HepG2 (cell line): ENCODE data around the gene IGHMBP2. TPM values are rescaled to one million over a fixed set of nuclear protein-coding genes. Genes with fewer than 3 reads are reported as not detected.

Source experiments
- ATAC-seq: fragments of 200-7000 bp; cut with Tn5 transposase; 3 replicates; pipeline ENCODE4 v1.9.1; 2020; ENCODE audit warnings: mild to moderate bottlenecking, moderate library complexity
- BruUV-seq: library from RNA; stranded (reverse); fragments of 400-500 nt; replicated peaks from 2 replicates; lab custom pipeline; 2021; lab: Mats Ljungman, UMichigan
- CTCF ChIA-PET: fragments of 300-600 bp; formaldehyde crosslinking; extraction: SDS; loops from one replicate; lab custom pipeline; 2021; ENCODE audit warnings: low total read pairs, inconsistent platforms, low intra/inter-chr PET ratio; lab: Yijun Ruan, JAX
- POLR2A ChIA-PET: fragments of 350-600 bp; sonication (Branson Sonifier 250); formaldehyde crosslinking; loops from one replicate; lab custom pipeline; 2020; ENCODE audit warnings: antibody characterized with exemption, inconsistent platforms; lab: Yijun Ruan, JAX
- DNase-seq: peaks from one replicate; pipeline ENCODE4 v3.0.0-alpha.2; 2015; ENCODE audit warnings: low spot score
- FAIRE-seq: peaks from 3 replicates; lab custom pipeline; 2011; peaks lifted over from hg19 to GRCh38; lab: Jason Lieb, UNC
- H2AFZ ChIP-seq: one replicate; pipeline ENCODE4 v1.6.1; 2011; ENCODE audit warnings: low read length, inconsistent platforms
- H3K27ac ChIP-seq: fragments of 300-600 bp; 3 replicates; pipeline ENCODE4 v1.8.0; 2011; ENCODE audit warnings: mixed run types, mild to moderate bottlenecking, mixed read lengths, low read length, inconsistent platforms; ENCODE audit not compliant: insufficient read depth; ENCODE audit errors: extremely low read length
- H3K27me3 ChIP-seq, 2 experiments: fragments of 200-600 bp in 1 of 2; 2 replicates in 1 of 2; 3 replicates in 1 of 2; pipeline versions ENCODE4 v1.6.0 to v1.8.0; 2011; ENCODE audit warnings: low read length in 2 of 2, mild to moderate bottlenecking in 2 of 2, moderate library complexity in 2 of 2, inconsistent platforms in 1 of 2; ENCODE audit not compliant: insufficient read depth in 2 of 2, control insufficient read depth in 1 of 2
- H3K36me3 ChIP-seq, 2 experiments: fragments of 200-600 bp in 1 of 2; replicated peaks in 1 of 2; 2 replicates in 1 of 2; 3 replicates in 1 of 2; pipeline versions ENCODE4 v1.5.1 to v1.8.0; 2011; ENCODE audit warnings: low read length in 2 of 2, inconsistent platforms in 1 of 2; ENCODE audit not compliant: insufficient read depth in 2 of 2, control insufficient read depth in 1 of 2
- H3K4me1 ChIP-seq: 2 replicates; pipeline ENCODE4 v1.5.1; 2012; ENCODE audit warnings: low read length, inconsistent platforms; ENCODE audit not compliant: insufficient read depth
- H3K4me2 ChIP-seq: 2 replicates; pipeline ENCODE4 v1.6.0; 2011; ENCODE audit warnings: low read depth, low read length, inconsistent platforms
- H3K4me3 ChIP-seq, 3 experiments: fragments of 200-600 bp in 1 of 3; sonication (generic), shearing (Covaris generic) in 1 of 3; replicated peaks in 1 of 3; 2 replicates each; pipeline ENCODE4 v1.5.1; 2011 to 2016; ENCODE audit warnings: low read length in 3 of 3, inconsistent platforms in 2 of 3, low read depth in 2 of 3, mild to moderate bottlenecking in 2 of 3, control low read depth in 1 of 3, mixed read lengths in 1 of 3; ENCODE audit not compliant: insufficient read depth in 1 of 3
- H3K79me2 ChIP-seq: one replicate; pipeline ENCODE4 v1.6.1; 2011; ENCODE audit warnings: low read length, inconsistent platforms; ENCODE audit not compliant: insufficient read depth
- H3K9ac ChIP-seq: 2 replicates; pipeline ENCODE4 v1.6.0; 2011; ENCODE audit warnings: mild to moderate bottlenecking, low read depth, low read length, inconsistent platforms; ENCODE audit not compliant: insufficient read depth
- H3K9me3 ChIP-seq: 2 replicates; pipeline ENCODE4 v1.5.1; 2012; ENCODE audit warnings: mild to moderate bottlenecking, low read length
- H4K20me1 ChIP-seq: 2 replicates; pipeline ENCODE4 v1.6.0; 2011; ENCODE audit warnings: inconsistent platforms, mild to moderate bottlenecking, low read length, moderate library complexity; ENCODE audit not compliant: insufficient read depth
- CAMTA2 ChIP-seq: sonication (generic); formaldehyde crosslinking; IDR thresholded peaks from 2 replicates; pipeline ENCODE4 v1.4.0; 2020; ENCODE audit warnings: mild to moderate bottlenecking, missing genetic modification reagents, borderline replicate concordance
- DBP ChIP-seq: sonication (generic); formaldehyde crosslinking; IDR thresholded peaks from 2 replicates; pipeline ENCODE4 v1.4.0; 2020; ENCODE audit warnings: missing genetic modification reagents; ENCODE audit errors: not compliant biosample characterization
- HOMEZ ChIP-seq: IDR thresholded peaks from 2 replicates; pipeline ENCODE4 v1.6.1; 2016; ENCODE audit warnings: low read depth
- NPAS2 ChIP-seq: sonication (generic); formaldehyde crosslinking; IDR thresholded peaks from 2 replicates; pipeline ENCODE4 v1.8.0; 2022; ENCODE audit warnings: mild to moderate bottlenecking, missing genetic modification reagents, borderline replicate concordance
- PRMT3 ChIP-seq: sonication (generic); formaldehyde crosslinking; IDR thresholded peaks from 2 replicates; pipeline ENCODE4 v1.8.1; 2022; ENCODE audit warnings: low read depth, mild to moderate bottlenecking, moderate library complexity, missing genetic modification reagents, borderline replicate concordance
- RARA ChIP-seq: IDR thresholded peaks from 2 replicates; pipeline ENCODE4 v1.6.1; 2016; ENCODE audit warnings: missing genetic modification reagents, missing compliant biosample characterization
- REST ChIP-seq, 2 experiments: IDR thresholded peaks; 2 replicates each; pipeline ENCODE4 v1.6.1; 2011 to 2012; ENCODE audit warnings: low read length in 2 of 2, borderline replicate concordance in 1 of 2, low read depth in 1 of 2, mild to moderate bottlenecking in 1 of 2, moderate library complexity in 1 of 2
- SOX6 ChIP-seq, 2 experiments: fragments of 450-650 bp in 1 of 2; sonication (generic) in 1 of 2; formaldehyde crosslinking in 1 of 2; IDR thresholded peaks; 2 replicates each; pipeline versions ENCODE4 v1.4.0 to v1.6.1; 2017 to 2020; ENCODE audit warnings: antibody characterized with exemption in 1 of 2, mild to moderate bottlenecking in 1 of 2, missing genetic modification reagents in 1 of 2
- SRSF4 ChIP-seq: fragments of 200-400 bp; formaldehyde crosslinking; IDR thresholded peaks from one replicate; pipeline ENCODE4 v1.6.1; 2018; ENCODE audit warnings: mild to moderate bottlenecking, low read depth, low read length, moderate library complexity; ENCODE audit not compliant: poor library complexity, severe bottlenecking
- ZBTB25 ChIP-seq: IDR thresholded peaks from 2 replicates; pipeline ENCODE4 v1.6.1; 2018; ENCODE audit warnings: missing genetic modification reagents
- ZFP36 ChIP-seq: fragments of 150-350 bp; IDR thresholded peaks from 2 replicates; pipeline ENCODE4 v1.6.1; 2018; ENCODE audit warnings: borderline replicate concordance, low read length, low read depth; ENCODE audit not compliant: partially characterized antibody
- ZFY ChIP-seq: sonication (generic); formaldehyde crosslinking; IDR thresholded peaks from 2 replicates; pipeline ENCODE4 v1.4.0; 2020; ENCODE audit warnings: missing genetic modification reagents
- ZNF660 ChIP-seq: sonication (generic); formaldehyde crosslinking; IDR thresholded peaks from 2 replicates; pipeline ENCODE4 v1.5.1; 2020; ENCODE audit warnings: mild to moderate bottlenecking, low read depth, missing genetic modification reagents, borderline replicate concordance
- ZNF780A ChIP-seq: sonication (generic); formaldehyde crosslinking; IDR thresholded peaks from 2 replicates; pipeline ENCODE4 v1.8.0; 2022; ENCODE audit warnings: mild to moderate bottlenecking, missing genetic modification reagents, moderate library complexity
- WGBS: methylation state at CpG from one replicate; pipeline ENCODE4 v1.1.6; 2017; ENCODE audit warnings: low lambda C conversion rate; 5-methylcytosine and 5-hydroxymethylcytosine counted together
- in situ Hi-C: cut with HindIII; loops from 2 replicates; pipeline ENCODE4 v1.10.0; 2017; ENCODE audit warnings: low pct_unique_long_range_greater_than_20kb; ENCODE audit not compliant: extremely low pct_ligation_motif_present
- intact Hi-C: fragments of 100-400 bp; cut with micrococcal nuclease; formaldehyde crosslinking; loops from one replicate; pipeline ENCODE4 v1.10.0; 2022; ENCODE audit not compliant: unreplicated experiment
- polyA plus RNA-seq, 8 experiments: library from polyadenylated mRNA; depleted of rRNA in 3 of 8; stranded (reverse) in 7 of 8; unstranded in 1 of 8; fragments of >200 nt; fragmentation: Illumina TruSeq in 4 of 8; extraction: Trizol in 4 of 8; gene quantifications; 2 replicates each; pipeline versions ENCODE4 v1.2.1 to v1.2.3, GENCODE V29; 2011 to 2016; ENCODE audit warnings: low read depth in 4 of 8, missing spikeins in 1 of 8, mixed read lengths in 1 of 8; ENCODE audit not compliant: insufficient read depth in 1 of 8
- total RNA-seq, 5 experiments: library from RNA; depleted of rRNA; stranded (reverse); fragments of >200 nt; fragmentation: Illumina TruSeq; extraction: Trizol; gene quantifications; 2 replicates each; pipeline ENCODE4 v1.2.3, GENCODE V29; 2016; ENCODE audit warnings: low read depth in 1 of 5

IGHMBP2 gene
- total and polyA plus RNA-seq, 2 of the 13 experiments (the other 11 are each of a cell fraction or from before 2014, with no cell fraction given): 8.9 to 9.9 TPM

- Histone ChIP-seq H3K9me3 (no peaks in the 10 kb centered on the region), H3K36me3 (peaks cover 19 to 65% of the 10 kb centered on the region in 2 experiments; a peak in 4 of 5 replicates), H3K79me2 (no peaks in the 10 kb centered on the region), H3K4me1 (no peaks in the 10 kb centered on the region), H3K4me2 (no peak overlapping the region), H3K27ac (no peak overlapping the region), H3K9ac (no peak overlapping the region), H3K27me3 (no peaks in the 10 kb centered on the region; a peak in 1 of 5 replicates), H2AFZ (no peak overlapping the region), H3K4me3 (no peak overlapping the region), H4K20me1 (no peaks in the 10 kb centered on the region)
- in situ Hi-C loops: no loop called here
- intact Hi-C loops: no loop called here
- no peak for DNase-seq
- CTCF ChIA-PET: no interaction called here
- BruUV-seq: no TSS peak
- no peak for ATAC-seq
- POLR2A ChIA-PET: no interaction called here
- TF ChIP-seq SRSF4 (no peak), NPAS2 (no peak), ZFP36 (no peak), HOMEZ (no peak), REST (IDR thresholded peaks at IDR 0.05; ENCODE audit: borderline replicate concordance in 1 of 2, low read depth in 1 of 2, low read length in 2 of 2) (no peak), SOX6 (IDR thresholded peaks at IDR 0.05) (no peak), SOX6 (CRISPR knock-in tag; IDR thresholded peaks at IDR 0.05) (no peak), ZNF660 (CRISPR knock-in tag) (no peak), PRMT3 (no peak), CAMTA2 (CRISPR knock-in tag) (no peak), DBP (CRISPR knock-in tag) (no peak), RARA (no peak), ZFY (CRISPR knock-in tag) (no peak), ZBTB25 (no peak), ZNF780A (CRISPR knock-in tag) (no peak)
- no peak for FAIRE-seq
- 92% methylated on average over 17 of the region's 17 CpGs for WGBS
Measured at GRCh38 chr11:68931911-68932310, 28.2 kb downstream of the IGHMBP2 start.
